Fibroblast of villous mesenchyme (primary cell): Measurements from ENCODE around the gene RDH12. TPM values are rescaled to one million over a fixed set of nuclear protein-coding genes. Genes with fewer than 3 reads are reported as not detected.

Source experiments
- DNase-seq: peaks from one replicate; pipeline ENCODE4 v3.0.0-alpha.2; 2010; ENCODE audit warnings: low read depth
- H3K4me3 ChIP-seq: 2 replicates; pipeline ENCODE4 v1.5.1; 2011; ENCODE audit warnings: low read depth, mild to moderate bottlenecking, low read length
- total RNA-seq: library from RNA; depleted of rRNA; stranded (reverse); fragments of >200 nt; gene quantifications from 2 replicates; pipeline ENCODE4 v1.2.3, GENCODE V29; 2012
- TF ChIP-seq, protein P1 (sequence below): IDR thresholded peaks from 2 replicates; pipeline ENCODE4 v1.5.1; 2012; ENCODE audit warnings: low read depth, mild to moderate bottlenecking, low read length; ENCODE audit not compliant: insufficient read depth

The RDH12 gene
- total RNA-seq, 1 donor: not detected

DNA sequence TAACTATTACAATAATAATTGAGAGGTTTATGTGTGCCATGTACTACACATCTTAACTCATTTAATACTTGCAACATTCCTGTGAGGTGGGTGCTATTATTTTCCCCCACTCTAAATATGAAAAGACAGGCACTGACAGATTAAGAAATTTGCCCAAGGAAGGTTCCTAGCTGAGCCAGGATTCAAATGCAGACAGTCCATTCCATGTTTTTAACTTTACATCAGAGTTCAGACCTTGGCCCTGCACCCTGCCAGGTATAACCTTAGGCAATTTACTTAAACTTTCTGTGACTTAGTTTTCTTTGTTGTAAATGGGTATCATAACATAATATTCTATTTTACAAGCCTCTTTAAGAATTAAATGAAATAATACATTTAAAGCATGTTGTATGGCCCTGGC, 26.6 kb downstream of the RDH12 start:
- no peak for DNase-seq
- H3K4me3 ChIP-seq: no peak overlapping the region
- TF ChIP-seq, protein P1, sequence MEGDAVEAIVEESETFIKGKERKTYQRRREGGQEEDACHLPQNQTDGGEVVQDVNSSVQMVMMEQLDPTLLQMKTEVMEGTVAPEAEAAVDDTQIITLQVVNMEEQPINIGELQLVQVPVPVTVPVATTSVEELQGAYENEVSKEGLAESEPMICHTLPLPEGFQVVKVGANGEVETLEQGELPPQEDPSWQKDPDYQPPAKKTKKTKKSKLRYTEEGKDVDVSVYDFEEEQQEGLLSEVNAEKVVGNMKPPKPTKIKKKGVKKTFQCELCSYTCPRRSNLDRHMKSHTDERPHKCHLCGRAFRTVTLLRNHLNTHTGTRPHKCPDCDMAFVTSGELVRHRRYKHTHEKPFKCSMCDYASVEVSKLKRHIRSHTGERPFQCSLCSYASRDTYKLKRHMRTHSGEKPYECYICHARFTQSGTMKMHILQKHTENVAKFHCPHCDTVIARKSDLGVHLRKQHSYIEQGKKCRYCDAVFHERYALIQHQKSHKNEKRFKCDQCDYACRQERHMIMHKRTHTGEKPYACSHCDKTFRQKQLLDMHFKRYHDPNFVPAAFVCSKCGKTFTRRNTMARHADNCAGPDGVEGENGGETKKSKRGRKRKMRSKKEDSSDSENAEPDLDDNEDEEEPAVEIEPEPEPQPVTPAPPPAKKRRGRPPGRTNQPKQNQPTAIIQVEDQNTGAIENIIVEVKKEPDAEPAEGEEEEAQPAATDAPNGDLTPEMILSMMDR: no peak

DNA sequence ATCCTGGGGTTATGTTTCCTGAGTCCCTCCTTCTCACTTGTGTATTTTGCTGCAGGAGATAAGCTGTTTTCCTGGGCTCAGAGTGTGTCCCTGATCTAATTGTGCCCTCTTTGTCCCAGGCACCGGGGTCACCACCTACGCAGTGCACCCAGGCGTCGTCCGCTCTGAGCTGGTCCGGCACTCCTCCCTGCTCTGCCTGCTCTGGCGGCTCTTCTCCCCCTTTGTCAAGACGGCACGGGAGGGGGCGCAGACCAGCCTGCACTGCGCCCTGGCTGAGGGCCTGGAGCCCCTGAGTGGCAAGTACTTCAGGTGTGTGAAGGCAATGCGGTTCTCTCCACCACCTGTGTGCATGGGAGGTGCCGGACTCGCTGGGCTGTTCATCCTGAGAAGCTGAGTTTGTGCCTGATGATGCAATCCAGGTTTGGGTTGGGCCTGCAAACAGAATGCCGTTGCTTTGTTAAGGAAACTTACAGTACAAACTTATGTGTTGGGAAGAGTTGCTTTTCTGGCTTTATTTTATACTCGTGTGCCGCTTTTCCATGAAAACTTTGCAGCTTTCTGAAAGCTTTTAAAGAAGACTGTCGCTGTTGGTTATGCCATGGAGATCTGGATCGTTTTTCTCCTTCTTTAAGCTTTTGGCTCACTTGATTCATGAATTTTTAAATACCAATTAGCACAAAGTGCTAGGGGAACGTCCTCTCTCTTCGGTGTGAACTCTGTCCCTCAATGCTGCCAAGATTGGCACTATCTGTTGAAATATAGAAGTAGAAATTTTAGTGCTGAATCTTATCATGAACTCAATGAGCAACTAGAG, 27.6 kb downstream of the RDH12 start:
- TF ChIP-seq, protein P1: no peak
- no peak for DNase-seq
- H3K4me3 ChIP-seq: no peak overlapping the region

DNA sequence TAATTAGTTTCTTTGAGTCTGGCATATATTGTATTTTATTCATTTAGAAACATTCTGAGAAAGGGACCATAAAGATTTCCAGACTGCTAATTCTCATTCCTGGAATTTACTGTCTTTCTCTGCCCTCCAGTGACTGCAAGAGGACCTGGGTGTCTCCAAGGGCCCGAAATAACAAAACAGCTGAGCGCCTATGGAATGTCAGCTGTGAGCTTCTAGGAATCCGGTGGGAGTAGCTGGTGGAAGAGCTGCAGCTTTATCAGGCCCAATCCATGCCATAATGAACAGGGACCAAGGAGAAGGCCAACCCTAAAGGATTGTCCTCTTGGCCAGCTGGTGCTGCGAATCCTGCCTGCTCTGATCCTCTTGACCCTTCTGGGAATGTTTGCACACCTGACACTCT, 31.9 kb downstream of the RDH12 start:
- H3K4me3 ChIP-seq: no peak overlapping the region
- TF ChIP-seq, protein P1: no peak
- peak; percentile 13 for DNase-seq

DNA sequence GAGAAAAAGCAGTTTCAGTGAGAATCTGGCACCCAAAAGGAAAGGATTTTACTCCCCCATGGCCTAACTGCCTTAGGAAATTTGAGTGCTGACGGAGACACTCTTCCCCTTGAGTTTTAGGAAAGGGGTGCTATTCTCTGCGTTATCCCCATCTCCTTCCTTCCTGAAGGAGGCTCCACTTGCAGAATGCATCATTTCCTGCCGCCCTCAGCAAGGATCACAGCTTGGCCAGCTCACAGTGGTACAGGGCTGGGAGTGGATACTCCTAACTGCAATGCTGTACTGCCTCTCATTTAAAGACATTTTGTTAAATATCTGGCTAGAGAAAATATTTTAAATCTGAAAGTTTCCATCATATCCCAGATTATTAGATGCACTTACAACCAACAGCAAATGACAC, 33.0 kb downstream of the RDH12 start:
- DNase-seq: no peak
- TF ChIP-seq, protein P1: no peak
- no peak overlapping the region for H3K4me3 ChIP-seq

DNA sequence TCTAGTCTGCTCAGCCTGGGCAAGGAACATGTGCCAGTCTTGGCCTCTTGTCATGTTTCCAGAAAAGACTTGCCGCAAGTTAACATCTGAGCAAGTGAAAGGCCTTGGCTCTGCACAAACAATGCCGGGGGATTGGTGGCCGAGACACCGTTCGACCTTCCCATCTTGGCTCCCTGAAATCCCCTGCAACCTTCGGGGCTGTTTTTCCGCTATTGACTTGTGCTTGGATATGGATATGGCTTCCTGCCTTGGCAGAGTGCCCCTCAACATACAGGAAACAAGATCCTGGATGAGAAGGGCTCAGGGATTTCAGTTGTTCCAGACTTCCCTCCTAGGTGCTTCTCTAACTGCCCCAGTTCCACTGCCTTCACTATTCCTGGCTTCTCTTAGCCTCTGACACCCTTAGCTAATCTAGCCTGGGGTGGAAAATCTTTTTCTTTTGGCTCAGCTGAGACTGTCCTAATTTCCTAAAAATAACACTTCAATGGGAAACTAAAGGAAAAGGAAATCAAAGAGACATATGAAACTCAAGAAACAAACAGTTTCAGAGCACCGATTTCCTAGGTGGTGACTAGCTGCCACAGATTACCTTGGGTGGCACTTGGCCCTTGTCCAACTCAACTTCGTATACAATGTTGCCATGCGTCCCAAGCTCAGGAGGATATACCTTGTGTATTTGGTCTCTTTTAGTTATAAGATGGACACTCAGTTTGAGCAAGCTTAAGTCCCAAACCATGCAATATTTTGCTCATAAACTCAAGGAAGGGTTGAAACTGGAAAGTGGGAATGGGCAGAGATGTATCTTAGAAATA, 33.9 kb downstream of the RDH12 start:
- DNase-seq: no peak
- TF ChIP-seq, protein P1: no peak
- H3K4me3 ChIP-seq: no peak overlapping the region

DNA sequence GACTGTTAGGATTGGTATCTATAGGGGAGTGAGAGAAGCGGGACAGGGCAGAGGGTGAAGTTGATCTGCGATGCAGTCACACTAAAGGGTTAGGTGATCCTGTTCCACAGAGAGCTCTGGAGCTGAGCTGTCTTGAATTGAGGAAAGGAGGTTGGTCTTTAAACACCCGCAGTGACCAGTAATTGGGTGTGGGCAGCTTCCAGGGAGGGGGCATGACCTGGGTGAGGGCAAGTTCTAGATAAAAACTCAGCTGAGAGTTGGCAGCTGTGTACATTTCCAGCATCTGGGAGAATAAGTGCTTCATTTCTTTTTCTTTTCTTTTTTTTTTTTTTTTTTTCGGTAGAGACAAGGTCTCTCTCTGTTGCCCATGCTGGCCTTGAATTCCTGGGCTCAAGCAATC, 35.1 kb downstream of the RDH12 start:
- TF ChIP-seq, protein P1: no peak
- DNase-seq: no peak

More for the DNA sequence above, 35.1 kb downstream of the RDH12 start:
- H3K4me3 ChIP-seq: no peak overlapping the region
